ENCODE measurements around the gene PSPC1. TPM values are rescaled to one million over a fixed set of nuclear protein-coding genes. Genes with fewer than 3 reads are reported as not detected.

PSPC1 gene
- total RNA-seq, 1 donor: 80.7 TPM

DNA sequence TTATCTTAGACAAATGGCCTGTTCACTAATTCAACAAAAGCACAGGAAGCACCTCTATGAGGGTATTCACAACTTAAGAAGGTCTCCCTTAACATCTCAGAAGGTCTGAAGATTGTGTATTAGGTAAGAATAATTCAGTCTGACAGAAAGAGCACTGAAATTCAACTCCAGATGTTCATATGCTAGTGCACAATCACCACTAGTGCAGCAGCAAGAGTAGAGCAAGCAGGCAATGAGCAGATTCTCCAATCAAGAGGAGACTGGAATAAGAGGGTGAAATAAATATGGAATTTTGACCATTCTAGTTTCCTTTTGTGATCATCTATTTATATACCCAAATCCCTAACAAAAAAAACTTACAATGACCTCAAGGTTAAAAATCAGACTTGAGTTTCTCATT lies 97.3 kb downstream of the PSPC1 start:
- no peak for DNase-seq (ENCODE audit: low read depth)
- no peak overlapping the region for H3K4me3 ChIP-seq (ENCODE audit: low read depth, low read length)
- TF ChIP-seq, protein P1, sequence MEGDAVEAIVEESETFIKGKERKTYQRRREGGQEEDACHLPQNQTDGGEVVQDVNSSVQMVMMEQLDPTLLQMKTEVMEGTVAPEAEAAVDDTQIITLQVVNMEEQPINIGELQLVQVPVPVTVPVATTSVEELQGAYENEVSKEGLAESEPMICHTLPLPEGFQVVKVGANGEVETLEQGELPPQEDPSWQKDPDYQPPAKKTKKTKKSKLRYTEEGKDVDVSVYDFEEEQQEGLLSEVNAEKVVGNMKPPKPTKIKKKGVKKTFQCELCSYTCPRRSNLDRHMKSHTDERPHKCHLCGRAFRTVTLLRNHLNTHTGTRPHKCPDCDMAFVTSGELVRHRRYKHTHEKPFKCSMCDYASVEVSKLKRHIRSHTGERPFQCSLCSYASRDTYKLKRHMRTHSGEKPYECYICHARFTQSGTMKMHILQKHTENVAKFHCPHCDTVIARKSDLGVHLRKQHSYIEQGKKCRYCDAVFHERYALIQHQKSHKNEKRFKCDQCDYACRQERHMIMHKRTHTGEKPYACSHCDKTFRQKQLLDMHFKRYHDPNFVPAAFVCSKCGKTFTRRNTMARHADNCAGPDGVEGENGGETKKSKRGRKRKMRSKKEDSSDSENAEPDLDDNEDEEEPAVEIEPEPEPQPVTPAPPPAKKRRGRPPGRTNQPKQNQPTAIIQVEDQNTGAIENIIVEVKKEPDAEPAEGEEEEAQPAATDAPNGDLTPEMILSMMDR (IDR thresholded peaks at IDR 0.05; ENCODE audit: insufficient read depth, low read depth, low read length): no peak

DNA sequence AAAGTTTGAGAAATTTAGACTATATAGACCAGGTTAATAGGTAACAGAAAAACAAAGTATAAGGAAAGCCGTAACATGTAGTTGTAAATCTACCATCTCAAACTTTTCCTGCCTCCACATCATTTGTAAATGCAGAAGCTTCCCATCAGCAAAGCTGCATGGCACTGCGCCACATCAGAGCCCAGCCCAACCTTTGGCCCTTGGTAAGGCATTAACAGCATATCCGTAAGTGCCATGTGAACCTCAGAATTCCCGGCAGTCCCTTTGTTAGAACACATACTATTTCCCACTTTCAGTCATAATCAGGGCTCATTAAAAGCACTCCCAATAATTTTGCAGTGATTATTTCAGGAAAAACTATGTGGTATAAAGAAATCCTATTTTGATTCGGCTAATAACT lies 97.7 kb downstream of the PSPC1 start:
- TF ChIP-seq, protein P1 (IDR thresholded peaks at IDR 0.05; ENCODE audit: insufficient read depth, low read depth, low read length): no peak
- DNase-seq (ENCODE audit: low read depth): no peak
- no peak overlapping the region for H3K4me3 ChIP-seq (ENCODE audit: low read depth, low read length)

DNA sequence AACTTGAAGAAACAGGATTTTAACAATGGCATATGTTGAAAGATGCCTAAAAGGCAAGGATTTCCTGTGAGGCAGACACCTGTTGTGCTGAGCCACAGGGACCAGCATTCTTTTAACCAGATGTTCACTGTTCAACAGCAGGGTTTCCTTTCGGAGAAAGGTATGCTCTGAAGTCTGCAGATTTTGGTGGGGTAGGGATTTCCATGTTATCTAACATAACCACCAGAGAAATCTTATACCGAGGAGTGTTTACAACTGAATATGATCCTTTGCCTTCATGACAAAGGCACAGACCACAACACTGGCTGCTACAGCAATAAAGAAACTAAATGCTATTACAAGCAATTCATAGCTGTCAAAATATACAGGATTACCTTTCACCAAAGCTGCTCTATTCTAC lies 101.2 kb downstream of the PSPC1 start:
- DNase-seq (ENCODE audit: low read depth): no peak
- TF ChIP-seq, protein P1 (IDR thresholded peaks at IDR 0.05; ENCODE audit: insufficient read depth, low read depth, low read length): no peak

DNA sequence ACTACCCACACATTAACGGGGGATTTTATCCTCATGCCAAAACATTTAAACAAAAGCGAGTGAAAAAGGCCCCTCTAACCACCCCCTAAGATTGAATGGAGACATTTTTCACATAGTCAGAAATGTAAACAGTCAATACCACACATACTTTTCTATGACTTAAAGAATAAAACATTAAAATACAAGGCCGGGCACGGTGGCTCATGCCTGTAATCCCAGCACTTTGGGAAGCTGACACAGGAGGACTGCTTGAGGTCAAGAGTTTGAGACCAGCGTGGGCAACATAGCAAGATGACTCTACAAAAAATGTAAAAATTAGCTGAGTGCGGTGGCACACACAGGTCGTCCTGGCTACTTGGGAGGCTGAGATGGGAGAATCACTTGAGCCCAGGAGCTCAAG lies 102.0 kb downstream of the PSPC1 start:
- H3K4me3 ChIP-seq (ENCODE audit: low read depth, low read length): no peak overlapping the region
- DNase-seq (ENCODE audit: low read depth): peak; percentile 29
- TF ChIP-seq, protein P1 (IDR thresholded peaks at IDR 0.05; ENCODE audit: insufficient read depth, low read depth, low read length): no peak

More for the DNA sequence above, 101.2 kb downstream of the PSPC1 start:
- H3K4me3 ChIP-seq (ENCODE audit: low read depth, low read length): no peak overlapping the region

DNA sequence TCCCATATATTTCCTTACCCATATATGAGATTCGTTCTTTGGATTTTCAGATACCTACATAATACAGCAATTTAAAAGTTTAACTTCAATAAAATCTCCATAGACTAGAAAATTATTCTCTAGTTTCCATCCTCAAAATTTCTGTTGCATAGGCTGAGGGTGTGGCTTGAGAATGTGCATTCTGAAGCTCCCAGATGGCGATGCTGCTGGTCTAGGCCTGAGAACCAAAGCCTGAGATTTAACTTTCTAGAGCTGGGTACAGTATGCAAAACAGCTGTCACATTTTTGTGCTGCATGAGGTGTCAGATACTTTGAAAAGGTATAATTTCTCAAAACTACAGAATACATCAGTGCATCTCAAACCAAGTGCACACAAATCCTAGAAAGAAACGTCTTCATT lies 106.6 kb downstream of the PSPC1 start:
- DNase-seq (ENCODE audit: low read depth): no peak
- H3K4me3 ChIP-seq (ENCODE audit: low read depth, low read length): no peak overlapping the region
- TF ChIP-seq, protein P1 (IDR thresholded peaks at IDR 0.05; ENCODE audit: insufficient read depth, low read depth, low read length): no peak

DNA sequence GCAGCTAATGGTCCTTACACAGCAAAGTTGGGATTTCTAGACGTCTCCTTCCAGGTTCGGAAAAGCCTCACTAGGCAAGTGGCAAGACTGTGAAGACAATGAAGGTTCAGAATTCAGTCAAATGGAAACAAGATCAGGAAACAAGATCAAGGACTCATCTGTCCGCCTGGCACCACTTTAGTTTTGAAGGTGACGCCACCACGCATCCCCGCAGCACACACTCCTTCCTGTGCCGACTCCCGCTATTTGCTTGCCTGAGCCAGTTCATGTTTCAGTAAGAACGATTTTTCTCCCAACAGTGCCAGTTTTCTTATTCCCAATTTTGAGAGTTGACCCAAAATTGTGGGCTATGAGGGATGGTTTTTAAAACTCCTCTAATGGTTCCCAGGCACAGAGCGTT lies 107.8 kb downstream of the PSPC1 start:
- no peak overlapping the region for H3K4me3 ChIP-seq (ENCODE audit: low read depth, low read length)
- DNase-seq (ENCODE audit: low read depth): no peak
- TF ChIP-seq, protein P1 (IDR thresholded peaks at IDR 0.05; ENCODE audit: insufficient read depth, low read depth, low read length): no peak

Data from fibroblast of villous mesenchyme (primary cell).